IPS DF 19.7 (cell line): ENCODE measurements around the gene TPSB2.
"Not testable (repeated sequence)": the region's sequence is repeated elsewhere in the genome, so short reads cannot be mapped to it uniquely, and the experiment has no call there.

Experiments
- DNase-seq: peaks from one replicate; pipeline ENCODE4 v3.0.0-alpha.2; 2013; ENCODE audit warnings: low read depth, low spot score

TPSB2 gene

DNA sequence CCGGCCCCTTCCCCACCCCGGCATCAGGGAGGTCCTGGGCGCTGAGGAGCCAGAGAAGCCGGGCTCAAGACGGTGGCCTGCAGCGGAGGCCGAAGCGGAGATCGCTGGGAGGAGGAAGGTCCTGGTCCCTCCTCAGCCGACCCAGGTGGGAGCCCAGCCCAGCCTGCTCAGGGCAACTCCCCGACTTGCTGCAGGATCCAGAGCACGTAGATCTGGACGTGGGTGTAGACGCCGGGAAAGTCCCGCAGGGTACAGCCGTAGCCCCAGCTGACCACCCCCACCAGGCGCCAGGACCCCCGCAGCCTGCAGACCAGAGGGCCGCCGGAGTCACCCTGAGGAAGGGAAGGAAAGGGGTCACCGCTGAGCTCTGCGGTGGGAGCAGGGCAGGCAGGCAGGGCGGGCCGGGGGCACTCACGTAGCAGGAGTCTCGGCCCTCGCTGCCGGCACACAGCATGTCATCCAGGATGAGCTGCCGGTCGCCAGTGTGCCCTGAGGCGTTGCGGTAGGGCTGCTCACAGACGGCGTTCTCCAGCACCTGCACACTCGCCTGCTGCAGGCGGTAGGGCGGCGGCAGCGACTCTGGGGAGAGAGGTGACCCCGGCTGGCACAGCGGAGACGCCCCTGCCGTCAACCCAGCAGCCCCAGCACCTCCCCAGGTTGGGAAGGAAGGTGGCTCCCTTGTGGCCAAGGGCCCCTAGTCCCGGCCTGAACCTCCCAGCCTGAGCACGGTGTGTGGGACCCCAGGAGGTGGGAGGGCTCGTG is 31.3 kb upstream of the TPSB2 start:
- DNase-seq, result no peak

DNA sequence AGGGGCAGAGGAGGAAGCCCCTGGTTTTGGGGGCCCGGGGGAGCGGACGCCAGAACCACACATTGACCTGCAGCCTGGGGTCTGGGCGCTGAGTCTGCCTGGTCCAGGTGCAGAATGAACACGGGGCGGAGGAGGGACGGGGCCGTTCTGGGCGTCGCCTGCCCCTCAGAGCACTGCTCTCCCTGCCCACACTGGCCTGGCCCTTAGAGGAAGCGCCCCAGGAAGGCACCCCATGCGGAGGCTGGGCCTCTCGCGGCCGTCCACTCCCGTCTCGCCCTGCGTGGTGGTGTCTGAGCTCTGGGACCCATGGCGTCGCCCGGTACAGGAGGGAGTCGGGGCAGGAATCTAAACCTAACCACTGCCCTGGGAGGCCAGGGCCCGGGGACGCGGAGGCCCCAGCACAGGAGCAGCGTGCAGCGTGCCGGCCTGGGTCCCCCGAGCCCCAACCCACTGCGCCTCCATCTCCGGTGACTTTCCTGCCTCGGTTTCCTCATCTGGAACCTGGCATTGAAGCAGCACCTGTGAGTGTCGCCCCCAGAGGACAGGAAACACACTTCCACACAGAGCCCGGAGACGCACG is 30.2 kb upstream of the TPSB2 start:
- no peak for DNase-seq

DNA sequence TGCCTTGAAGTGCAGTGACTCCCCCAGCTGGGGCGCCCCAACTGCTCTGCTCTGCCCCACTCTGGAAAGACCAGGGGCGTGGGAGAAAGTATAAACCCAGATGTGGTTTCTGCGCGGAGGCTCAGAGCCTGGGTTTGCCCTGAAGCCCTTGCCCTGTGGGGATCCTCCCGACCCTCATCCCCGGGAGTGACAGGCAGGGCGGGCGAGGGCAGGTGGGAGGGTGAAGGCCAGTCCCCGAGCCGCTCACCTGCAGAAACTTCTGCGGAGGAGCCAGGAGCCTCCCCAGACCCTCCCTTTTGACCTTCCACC is 29.7 kb upstream of the TPSB2 start:
- no peak for DNase-seq

DNA sequence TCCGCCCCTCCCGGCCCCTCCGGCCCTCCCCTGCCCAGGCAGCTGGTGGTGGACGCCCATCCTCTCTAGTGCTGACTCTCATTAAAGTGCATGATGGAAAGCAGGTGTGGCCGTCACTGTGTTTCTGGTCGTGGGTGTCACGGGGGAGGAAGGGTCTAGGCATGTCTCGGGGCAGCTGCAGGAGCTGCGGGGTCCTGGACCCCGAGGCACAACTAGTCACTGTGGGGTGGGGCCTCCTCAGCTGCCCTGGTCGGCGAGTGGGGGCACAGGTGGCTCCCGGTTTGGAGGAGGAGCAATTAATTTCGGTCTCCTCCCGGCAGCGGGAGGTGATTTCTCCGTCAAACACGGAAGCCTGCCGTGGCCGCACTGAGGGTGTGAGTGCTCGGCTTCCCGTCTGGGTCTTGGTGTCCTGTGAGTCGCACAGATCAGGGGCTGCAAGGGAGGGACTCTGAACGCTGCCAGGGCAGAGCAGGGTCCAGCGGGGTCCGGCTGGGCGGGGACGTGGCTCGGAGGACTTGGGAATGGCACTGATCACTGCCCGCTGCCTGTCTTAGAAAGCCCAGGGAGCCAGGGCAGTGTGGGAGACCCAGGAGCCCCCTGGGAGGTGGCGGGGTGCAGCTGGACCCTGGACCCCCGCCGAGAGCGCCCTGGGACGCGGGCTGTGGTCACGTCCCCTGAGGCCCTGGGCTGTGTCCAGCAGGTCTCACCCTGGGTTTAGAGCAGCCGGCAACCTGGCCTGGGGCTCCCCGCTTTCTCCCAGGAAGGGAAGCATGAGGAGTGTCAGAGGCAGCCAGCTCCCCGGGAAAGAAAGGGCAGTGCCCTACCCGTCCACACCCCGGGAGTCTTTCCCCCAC is 29.1 kb upstream of the TPSB2 start:
- no peak for DNase-seq

DNA sequence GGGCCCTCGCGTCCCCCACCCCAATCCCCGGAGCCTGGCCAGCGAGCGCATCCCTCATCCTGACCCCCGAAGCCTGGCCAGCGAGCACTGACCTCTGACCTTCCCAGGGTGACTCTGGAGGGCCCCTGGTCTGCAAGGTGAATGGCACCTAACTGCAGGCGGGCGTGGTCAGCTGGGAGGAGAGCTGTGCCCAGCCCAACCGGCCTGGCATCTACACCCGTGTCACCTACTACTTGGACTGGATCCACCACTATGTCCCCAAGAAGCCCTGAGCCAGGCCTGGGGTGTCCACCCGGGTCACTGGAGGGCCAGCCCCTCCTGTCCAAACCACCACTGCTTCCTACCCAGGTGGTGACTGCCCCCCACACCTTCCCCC is 28.2 kb upstream of the TPSB2 start:
- DNase-seq, result no peak

DNA sequence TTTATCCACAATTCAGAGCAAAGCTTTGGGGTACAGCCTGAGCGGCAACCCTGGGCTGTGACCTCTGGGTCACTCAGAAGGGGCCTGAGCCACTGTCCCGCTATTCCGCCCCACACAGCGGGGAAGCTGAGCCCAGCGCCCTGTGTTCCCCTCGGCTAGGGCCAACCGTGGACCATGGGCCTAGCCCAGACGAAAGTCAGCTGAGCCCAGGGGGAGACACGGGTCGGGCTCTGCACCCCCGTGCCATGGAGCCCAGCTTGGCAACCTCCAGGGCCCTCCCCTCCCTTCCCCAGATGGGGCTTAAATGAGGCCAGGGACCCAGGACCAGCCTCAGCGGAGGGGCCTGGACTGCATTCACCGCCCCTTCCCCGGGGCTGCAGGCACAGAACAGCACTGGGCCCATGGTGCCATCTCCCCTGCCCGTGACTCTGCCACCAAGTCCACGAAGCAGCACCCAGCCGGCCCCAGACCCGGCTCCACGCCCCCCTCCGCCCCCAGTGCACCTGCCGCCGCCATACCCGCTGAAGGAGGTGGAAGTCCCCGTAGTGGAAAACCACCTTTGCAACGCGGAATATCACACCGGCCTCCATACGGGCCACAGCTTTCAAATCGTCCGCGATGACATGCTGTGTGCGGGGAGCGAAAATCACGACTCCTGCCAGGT is 27.7 kb upstream of the TPSB2 start:
- DNase-seq, result no peak

DNA sequence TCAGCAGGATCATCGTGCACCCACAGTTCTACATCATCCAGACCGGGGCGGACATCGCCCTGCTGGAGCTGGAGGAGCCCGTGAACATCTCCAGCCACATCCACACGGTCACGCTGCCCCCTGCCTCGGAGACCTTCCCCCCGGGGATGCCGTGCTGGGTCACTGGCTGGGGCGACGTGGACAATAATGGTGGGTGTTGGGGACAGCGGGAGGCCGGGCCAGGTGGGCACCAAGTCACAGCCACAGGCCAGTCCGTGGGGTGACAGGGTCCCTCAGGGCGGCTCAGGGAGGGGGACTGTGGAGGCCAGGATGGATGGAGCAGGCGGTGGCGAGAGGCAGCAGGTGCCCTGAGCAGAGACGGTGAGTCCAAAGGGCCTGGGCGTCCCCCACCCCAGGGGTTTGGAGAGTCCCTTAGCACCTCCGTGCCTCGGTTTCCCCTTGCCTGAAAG is 26.9 kb upstream of the TPSB2 start:
- DNase-seq, result no peak

DNA sequence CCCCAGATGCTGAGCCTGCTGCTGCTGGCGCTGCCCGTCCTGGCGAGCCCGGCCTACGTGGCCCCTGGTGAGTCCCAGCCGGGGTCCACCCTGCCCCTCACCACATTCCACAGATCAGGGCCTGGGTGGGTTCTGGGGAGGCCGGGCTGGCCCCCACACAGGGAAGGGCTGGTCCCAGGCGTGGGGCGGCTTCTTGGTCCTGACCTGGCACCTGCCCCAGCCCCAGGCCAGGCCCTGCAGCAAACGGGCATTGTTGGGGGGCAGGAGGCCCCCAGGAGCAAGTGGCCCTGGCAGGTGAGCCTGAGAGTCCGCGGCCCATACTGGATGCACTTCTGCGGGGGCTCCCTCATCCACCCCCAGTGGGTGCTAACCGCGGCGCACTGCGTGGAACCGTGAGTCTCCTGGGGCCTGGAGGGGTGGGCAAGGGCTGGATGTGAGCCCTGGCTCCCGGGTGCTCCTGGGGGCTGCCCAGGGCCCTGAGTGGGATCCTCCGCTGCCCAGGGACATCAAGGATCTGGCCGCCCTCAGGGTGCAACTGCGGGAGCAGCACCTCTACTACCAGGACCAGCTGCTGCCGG is 26.4 kb upstream of the TPSB2 start:
- DNase-seq, result not testable (repeated sequence)

DNA sequence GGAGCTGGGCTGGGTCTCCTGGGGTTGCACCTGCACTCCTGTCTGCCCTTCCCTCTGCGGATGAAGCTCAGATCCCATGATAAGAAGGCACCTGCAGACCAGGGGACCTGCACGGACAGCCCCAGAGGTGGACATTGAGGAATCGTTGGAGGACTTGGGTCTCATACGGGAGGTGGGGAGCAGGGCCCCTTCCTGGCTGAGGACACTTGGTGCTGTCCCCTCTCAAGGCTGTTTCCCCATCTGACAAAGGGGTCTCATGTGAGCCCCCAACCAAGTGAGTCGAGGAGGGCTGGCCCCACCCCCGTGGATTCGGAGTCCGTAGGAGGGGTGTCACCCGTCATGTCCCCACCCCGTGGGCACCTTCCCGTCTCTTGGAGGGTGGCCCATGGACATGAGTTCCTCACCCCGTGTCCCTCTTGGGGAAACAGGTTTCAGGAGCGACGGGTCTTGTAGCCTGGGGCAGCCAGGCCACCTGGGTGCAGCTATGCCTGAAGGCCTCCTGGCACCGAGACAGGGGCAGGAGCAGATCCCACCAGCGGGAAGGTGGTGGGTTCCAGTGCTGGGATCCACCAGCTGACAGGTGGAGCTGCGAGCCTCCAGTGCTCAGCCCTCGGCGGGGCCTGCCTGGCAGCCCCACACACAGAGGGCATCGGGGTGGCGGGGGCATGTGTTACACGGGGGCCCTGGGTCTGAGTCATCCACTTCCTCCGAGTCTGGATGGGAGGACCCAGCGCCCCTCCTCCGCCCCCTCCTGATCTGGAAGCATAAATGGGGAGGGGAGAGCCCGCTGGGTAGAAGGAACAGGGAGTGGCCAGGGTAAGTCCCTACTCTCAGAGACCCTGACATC is 25.5 kb upstream of the TPSB2 start, which contains the start of gene TPSD1:
Gene TPSD1, plus strand, starts transcription at position 794 of the 847 bp plus-strand sequence. CDS start 212 bp downstream, outside the sequence.
- not testable (repeated sequence) for DNase-seq

DNA sequence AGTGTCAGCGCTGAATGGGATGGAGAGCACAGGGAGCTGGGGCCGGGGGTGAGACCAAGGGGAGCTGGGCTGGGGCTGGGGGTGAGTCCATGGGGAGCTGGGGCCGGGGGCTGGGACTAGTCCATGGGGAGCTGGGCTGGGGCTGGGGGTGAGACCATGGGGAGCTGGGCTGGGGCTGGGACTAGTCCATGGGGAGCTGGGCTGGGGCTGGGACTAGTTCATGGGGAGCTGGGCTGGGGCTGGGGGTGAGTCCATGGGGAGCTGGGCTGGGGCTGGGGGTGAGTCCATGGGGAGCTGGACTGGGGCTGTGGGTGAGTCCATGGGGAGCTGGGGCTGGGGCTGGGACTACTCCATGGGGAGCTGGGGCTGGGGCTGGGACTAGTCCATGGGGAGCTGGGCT is 24.8 kb upstream of the TPSB2 start:
- not testable (repeated sequence) for DNase-seq

DNA sequence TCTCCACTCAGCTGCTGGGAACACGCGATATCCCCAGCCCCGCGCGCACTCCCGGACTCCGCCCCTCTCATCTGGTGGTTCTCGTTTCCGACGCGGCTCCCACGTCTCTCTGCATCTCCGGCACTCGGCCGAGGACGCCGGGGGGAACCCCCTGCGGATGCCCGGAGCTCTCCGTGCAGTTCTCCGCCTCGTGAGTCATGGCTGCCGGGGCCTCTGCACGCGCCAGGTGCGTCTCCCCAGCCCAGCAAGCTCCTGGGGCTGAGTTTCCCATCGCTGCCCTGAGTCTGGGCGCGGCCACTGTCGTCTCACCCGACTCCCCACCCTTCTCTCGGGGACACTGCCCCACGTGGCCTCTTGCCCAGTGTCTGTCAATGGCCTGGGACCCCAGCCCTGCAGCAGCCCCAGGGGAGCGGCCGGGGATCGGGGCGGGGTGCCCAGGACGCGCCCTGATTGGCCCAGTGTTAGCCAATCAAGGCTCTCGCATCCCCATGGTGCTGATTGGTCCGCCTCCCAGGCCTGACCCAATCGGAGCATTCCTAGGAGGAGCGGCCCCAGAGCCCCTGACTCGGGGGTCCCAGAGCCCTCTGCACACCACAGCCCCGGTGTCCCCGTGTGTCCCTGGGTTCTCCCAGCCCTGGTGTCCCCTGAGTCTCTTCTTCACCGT is 23.8 kb upstream of the TPSB2 start:
- not testable (repeated sequence) for DNase-seq

DNA sequence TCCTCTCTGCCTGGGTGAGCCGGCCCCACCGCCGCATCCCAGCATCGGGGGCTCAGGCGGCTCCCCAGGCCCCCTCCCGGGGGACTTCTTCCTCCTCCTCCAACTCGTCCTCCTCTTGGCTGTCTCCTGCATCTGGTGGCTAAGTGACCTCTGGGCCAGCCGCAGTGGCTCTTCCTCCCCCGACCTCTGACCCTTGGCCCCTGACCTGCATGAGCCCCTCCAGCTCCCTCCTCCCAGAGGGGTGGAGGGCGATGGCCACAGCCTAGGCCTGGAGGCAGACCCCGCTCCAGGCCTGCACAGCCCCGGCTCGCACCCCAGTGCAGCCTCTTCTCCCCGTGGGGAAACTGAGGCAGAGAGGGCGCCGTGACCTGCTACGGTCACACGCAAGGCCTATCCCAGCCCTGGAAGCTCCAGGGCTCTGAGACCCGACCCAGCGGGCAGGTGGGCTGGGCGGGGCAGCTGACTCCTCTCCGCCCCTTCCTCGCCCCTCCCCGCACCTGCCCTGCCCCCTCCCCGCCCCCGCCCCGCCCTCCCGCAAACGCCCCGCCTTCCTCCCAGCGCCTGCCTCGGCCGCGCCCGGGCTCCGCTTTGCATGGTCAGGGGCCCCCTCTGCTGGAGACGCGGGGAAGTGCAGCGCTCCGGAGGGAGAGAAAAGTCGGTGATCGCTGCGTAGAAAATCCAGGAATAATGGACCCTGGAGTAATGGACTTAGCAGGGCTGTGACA is 19.2 kb upstream of the TPSB2 start:
- not testable (repeated sequence) for DNase-seq

DNA sequence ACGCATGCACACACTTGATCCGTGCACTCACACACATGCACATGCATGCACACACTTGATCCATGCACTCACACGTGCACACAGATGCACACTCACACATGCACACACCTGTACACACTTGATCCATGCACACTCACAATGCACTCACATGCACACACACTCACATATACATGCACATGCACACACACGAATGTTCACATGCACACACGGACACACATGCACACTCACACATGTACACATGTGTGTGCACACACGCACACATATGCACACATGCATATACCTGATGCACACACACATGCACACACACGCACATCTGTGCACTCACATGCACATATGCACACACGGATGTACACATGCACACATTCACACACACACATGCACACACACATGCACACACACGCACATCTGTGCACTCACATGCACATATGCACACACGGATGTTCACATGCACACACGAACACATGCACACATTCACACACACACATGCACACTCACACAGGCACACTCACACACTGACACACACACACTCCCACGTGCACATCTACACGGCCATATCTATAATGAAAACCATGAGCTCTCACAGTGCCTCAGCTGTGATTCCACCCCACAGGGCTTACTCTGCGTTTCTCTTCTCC is 18.0 kb upstream of the TPSB2 start:
- DNase-seq, result not testable (repeated sequence)

DNA sequence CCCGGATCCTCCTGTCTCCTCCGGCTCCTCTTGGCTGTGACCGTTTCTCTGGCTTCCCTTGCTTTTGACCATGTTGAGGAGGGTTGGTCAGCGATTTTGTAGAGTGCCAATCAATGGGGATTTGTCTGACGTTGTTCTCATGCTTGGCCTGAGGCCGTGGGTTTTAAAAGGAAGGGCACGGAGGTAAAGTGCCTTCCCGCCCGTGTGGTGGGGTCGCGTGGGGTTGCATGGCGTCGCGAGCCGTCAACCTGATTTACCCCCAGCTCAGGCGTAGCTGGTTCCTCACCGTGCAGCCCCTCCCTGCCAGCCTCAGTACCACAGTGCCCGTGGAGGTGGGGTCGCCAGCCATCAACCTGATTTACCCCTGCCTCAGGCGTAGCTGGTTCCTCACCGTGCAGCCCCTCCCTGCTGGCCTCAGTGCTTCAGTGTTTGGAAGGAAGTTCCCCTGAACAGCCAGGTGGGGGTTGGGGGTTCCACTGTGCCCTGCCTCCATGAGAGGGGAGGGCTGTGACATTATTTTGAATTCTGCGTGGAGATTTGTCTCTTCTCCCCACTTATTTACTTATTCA is 15.6 kb upstream of the TPSB2 start:
- no peak for DNase-seq

DNA sequence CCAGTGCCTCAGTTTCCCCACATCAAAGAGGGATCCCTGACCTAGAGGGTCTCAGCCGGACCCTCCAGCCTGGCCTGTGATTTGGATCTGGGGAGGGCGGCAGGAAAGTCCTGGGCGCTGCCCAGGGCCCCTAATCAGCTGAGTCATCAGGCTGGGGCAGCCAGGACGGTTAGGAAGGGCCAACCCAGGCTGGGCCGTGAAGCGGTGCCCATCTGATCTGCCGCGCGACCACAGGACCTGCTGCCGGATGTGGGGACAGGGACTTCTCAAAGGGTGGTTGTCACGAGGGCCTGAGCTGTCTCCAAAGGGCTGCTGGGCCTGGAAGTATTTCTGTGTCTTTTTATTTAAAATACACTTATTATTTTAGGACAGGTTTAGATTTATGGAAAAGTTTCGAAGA is 14.9 kb upstream of the TPSB2 start:
- DNase-seq, result no peak

DNA sequence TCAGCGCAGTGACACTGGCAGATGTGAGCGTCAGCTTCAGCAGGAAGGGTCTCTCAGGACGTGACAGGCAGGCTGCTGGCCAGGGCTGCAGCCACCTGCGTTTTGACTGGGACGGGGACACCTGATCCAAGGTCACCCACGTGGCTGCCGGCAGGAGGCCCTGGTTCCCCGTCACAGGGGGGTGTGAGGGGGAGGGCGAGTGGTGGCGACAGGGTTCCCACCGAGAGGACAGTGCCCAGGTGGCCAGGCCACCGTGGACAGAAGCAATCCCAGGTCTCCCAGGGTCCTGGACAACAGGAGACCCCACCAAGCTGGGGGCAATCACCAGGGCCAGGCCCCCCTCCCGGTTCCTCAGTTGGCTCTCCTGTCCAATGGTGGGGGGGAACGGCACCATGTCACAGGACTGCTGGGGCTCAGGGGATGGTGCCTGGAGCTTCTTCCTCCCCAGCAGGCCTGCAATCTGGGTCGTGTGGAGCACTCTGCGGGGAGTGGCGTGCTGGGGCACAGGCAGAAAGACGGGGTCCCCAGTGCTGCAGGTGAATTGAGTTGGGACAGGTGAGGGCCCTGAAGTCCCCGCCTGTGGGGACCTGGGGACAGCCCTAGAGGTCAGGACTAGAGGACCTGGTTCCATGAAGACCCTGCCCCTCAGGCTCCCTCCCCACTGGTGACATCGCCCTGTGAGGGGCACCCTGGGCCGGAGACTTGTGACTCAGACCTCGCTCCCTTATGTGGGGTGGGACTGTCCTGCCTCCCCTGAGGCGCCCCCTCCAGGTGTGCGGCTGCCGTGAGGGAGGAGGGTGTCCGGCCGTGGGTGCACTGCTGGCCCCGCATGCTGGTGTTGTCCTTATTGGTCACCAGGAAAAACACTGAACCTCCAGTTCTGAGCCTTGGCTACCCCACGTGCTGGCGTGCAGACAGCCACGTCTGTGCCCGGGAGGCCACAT is 14.2 kb upstream of the TPSB2 start:
- DNase-seq, result not testable (repeated sequence)

DNA sequence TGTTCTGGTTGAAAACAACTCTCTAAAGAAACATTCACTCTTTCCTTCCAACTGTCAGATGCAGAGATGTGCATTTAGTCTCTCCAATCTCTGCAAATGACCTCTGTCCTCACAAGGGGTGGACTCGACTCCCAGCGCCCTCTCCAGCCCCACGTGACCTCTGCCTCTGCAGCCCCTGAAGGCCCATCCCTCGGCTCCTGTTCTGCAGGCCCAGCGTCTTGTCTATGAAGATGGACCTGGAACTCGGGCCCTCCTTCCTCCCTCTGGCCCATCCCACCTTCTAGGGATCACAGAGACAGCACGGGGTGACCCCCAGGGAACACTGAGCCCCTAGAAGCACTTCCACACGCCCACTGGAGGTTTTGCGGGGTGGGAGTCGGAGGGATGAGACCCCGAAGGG is 13.4 kb upstream of the TPSB2 start:
- DNase-seq, result not testable (repeated sequence)
